ENCODE data around the gene HLTF.
A peak's percentile ranks its signal among the peaks of the same experiment; 100 is the strongest.
"Not testable (repeated sequence)": the region's sequence is repeated elsewhere in the genome, so short reads cannot be mapped to it uniquely, and the experiment has no call there.

The HLTF gene, protein sequence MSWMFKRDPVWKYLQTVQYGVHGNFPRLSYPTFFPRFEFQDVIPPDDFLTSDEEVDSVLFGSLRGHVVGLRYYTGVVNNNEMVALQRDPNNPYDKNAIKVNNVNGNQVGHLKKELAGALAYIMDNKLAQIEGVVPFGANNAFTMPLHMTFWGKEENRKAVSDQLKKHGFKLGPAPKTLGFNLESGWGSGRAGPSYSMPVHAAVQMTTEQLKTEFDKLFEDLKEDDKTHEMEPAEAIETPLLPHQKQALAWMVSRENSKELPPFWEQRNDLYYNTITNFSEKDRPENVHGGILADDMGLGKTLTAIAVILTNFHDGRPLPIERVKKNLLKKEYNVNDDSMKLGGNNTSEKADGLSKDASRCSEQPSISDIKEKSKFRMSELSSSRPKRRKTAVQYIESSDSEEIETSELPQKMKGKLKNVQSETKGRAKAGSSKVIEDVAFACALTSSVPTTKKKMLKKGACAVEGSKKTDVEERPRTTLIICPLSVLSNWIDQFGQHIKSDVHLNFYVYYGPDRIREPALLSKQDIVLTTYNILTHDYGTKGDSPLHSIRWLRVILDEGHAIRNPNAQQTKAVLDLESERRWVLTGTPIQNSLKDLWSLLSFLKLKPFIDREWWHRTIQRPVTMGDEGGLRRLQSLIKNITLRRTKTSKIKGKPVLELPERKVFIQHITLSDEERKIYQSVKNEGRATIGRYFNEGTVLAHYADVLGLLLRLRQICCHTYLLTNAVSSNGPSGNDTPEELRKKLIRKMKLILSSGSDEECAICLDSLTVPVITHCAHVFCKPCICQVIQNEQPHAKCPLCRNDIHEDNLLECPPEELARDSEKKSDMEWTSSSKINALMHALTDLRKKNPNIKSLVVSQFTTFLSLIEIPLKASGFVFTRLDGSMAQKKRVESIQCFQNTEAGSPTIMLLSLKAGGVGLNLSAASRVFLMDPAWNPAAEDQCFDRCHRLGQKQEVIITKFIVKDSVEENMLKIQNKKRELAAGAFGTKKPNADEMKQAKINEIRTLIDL
- 25.5 reads per million, percentile 52 among the genes with 10 or more reads in this experiment for total RNA-seq

DNA sequence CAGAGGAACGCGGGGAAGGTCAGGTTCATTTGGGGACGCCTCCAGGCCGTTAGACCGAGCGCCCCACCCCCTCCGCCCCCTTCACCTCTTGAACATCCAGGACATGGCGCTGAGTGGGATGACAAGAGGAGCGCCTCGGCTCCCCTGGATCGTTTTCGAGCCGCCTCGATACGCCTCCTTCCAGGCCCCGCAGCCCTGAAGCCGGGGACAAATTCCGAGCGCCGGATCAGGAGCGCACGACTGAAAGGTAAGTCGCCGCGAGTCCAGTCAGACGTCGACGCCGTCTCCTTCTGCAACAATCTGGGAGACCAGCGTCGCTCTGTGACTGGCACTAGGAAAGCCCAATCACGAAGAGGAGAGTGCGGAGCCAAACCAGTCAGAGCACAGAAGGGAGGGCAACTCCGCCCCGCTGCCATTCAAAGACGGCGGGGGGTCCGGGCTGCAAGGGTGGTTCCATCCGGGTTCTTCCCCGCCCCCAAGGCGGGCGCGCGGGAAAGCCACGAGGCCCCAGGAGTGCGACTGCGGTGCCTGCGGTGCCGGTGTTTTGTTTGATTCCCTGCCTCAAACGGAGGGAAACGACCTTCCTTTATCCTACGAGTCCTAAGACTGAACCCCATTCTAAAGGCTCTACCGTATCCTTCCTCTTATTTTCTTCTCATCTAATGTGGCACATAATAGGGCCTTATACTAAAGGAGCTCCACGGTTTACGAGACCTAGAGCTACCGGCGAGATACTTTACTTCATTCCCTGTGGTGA, at the start of gene HLTF:
HLTF (minus strand) TSS at position 302 of the 757 bp plus-strand sequence; CDS start at position 105, 197 bp downstream.
- DNase-seq, result peak; percentile 86

GRCh38 chr3:149134575-149134974, 48.2 kb upstream of the HLTF start:
- no peak for DNase-seq

GRCh38 chr3:149131589-149131988, 45.3 kb upstream of the HLTF start:
- DNase-seq, result no peak

DNA sequence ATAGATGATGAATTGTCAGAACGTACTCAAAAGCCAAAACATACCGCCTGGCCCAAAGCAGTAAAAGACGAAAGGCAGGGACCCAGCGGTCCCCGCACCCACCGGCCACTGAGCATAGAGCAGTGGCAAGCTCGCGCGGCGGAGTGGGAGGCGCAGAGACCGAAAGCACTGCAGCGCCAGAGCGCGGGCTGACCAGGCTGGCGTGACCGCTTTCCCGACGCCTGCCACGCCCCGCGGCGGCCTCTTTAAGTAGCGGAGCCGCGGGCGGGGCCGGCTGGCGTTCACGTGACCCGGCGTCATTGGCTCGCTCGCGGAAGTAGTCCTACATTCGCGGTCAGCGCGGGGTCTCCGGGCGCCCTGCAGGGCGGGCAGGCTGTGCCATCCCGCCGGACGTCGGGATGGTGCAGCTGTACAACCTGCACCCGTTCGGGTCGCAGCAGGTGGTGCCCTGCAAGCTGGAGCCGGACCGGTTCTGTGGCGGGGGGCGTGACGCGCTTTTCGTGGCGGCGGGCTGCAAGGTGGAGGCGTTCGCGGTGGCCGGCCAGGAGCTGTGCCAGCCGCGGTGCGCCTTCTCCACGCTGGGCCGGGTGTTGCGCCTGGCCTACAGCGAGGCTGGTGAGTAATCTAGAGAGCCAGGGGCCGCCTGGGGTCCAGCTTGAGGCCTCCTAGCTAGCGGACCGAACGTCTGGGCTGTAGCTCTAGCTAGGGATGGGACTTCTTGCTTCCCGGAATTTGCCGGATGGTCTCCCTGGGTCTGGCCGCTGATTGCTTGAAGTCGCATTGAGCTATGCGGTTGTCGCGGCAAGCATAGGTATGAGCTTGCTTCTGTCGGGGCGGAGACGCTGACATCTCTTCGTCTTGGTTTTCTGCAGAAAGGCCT, 43.2 kb upstream of the HLTF start, which contains the start of gene HPS3:
HPS3 (plus strand) TSS at position 313 of the 880 bp plus-strand sequence; CDS start at position 399, 86 bp downstream.
- DNase-seq, result peak; percentile 77

DNA sequence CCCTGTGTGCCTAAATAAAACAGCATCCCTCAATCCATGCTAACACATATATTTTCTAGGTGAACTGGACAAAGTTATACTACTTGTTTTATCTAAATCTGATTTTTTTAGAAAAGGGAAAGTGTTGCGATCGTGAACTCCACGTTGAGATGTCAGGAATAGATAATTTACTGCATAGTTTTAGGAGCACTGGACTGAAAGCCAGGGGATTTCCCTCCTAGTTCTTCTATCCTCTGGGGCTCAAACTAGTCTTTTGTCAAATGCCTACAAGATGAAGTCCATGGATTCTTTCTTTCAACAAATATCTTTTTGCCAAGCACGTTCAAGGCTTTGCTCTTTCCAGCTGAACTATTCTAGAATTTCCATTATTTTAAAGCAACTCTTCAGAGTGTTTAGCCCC, 42.5 kb upstream of the HLTF start:
- DNase-seq, result no peak

- DNase-seq, result no peak
Measured at GRCh38 chr3:149122721-149123578, 36.6 kb upstream of the HLTF start.

GRCh38 chr3:149120051-149120972, 34.0 kb upstream of the HLTF start:
- peak; percentile 12 for DNase-seq

DNA sequence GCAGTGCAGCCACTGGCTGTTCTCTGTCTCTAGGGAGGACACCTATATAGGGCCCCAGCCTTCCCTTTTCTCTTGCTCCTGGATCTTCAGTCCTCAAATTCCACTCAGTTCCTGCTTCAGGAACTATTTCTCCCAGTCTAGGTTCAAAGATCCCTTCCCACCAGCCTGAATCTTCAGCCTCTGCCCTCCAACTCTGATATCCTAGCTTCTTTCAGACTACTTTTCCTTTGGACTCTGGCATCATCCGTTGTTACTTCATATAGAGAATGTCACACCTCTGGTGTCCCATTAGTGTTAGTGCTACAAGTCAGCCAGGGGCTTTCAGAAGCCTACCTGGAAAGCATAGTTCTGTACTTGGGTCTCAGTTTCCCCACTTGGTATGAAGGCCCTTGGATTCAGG, 33.1 kb upstream of the HLTF start:
- DNase-seq, result no peak

DNA sequence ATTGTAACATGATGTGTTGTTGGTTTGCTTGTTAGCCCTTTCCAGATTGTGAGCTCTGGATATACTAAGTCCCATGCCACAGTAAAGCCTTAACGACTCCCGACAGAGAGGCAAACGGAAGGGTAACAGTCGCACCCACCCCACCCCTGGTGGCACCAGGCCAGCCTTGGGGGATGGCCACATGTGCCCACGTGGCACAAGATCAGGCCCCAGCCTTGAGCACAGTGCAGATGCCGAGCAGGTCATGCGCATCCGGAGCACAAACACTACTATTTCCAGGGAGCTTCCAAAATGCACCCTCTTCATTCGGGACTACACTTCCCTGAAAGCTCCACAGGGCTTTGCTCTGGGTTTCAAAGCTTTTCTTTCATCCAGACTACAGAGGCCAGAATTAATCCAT, 32.4 kb upstream of the HLTF start:
- DNase-seq, result no peak

GRCh38 chr3:149115114-149115513, 28.8 kb upstream of the HLTF start:
- no peak for DNase-seq

DNA sequence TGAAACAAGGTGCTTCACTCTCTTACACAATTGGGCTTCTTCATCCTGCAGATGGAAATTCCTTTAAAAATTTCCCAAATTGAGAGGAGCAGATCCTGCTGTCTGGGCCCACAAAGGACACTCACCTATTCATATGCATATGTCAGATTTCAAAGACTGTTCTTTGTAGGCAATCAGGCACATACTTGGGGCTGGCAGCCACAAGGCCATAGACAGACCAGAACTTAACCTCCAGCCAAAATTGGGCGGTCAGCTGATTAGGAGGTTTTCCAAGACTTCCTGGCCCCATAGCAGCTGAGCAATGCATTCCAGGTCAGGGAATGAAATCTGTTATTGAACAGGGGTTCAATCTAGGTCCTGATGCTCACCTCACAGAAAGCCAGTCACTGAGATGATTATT, 28.1 kb upstream of the HLTF start:
- DNase-seq, result no peak

DNA sequence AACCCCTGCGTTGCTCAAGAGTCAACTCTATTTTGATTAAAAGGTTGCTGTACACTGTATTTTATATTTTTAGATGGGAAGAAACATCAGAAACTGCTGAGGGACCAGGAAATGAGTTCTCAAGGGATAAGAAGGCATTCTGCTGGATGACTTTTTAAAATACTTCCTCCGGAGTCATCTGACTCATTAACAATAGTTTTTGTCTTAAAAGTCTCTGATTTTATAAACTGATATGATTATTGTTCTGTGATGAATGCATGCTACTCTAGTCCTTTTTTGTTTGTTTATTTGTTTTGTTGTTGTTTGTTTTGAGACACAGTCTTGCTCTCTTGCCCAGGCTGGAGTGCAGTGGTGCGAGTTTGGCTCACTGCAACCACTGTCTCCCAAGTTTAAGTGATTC, 18.2 kb upstream of the HLTF start:
- DNase-seq, result no peak

- no peak for DNase-seq
Measured at GRCh38 chr3:149101641-149102040, 15.3 kb upstream of the HLTF start.

DNA sequence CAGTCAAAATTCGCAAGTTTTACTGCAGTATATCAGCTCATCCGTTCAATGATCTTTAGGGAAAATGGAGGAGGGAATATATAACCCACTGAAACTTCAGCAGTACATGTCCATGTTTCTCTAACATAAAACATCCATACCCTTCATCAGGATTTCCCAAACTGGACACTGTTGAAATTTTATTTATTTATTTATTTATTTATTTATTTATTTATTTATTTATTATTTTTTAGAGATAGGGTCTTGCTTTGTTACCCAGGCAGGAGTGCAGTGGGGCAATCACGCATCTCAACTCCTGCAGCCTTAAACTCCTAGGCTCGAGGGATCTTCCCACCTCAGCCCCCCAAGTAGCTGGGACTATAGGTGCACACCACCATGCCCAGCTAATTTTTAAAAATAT, 14.8 kb upstream of the HLTF start:
- no peak for DNase-seq

GRCh38 chr3:149097987-149098386, 11.7 kb upstream of the HLTF start:
- DNase-seq, result not testable (repeated sequence)

DNA sequence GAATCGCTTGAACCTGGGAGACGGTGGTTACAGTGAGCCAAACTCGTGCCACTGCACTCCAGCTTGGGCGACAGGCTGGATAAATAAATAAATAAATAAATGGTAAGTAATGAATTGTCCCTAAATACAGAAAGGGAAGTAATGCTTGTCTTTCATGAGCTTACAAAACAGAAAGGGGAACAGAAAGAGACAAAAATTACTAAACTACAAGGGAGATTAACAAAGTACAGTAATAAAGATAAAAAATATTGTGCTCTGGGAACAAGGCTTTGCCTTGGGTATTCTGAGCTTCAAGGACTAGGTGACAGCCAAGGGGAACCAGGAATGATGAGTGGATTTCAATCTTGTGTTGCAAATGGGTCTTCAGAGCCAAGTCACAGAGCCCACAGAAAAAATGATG, 9.2 kb upstream of the HLTF start:
- no peak for DNase-seq

DNA sequence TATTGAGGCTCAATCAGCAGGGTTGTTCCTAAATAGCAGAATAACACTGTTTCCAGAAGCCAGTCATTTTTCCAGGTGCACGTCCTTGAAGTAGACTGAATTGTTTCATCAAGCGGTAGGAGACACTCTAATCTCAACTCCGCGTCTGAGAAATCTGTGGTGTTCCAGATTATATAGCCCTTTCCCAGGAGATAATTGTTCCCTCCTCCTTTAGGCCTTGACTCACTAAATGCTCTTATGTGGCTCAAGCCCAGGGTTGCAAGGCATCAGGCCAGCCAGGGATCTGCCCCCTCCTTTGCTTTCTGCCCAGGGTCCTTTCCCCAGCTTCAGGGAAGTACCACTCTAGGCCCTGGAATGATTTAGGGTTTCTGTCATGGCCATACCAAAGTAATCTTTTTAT, 5.7 kb upstream of the HLTF start:
- DNase-seq, result no peak

DNA sequence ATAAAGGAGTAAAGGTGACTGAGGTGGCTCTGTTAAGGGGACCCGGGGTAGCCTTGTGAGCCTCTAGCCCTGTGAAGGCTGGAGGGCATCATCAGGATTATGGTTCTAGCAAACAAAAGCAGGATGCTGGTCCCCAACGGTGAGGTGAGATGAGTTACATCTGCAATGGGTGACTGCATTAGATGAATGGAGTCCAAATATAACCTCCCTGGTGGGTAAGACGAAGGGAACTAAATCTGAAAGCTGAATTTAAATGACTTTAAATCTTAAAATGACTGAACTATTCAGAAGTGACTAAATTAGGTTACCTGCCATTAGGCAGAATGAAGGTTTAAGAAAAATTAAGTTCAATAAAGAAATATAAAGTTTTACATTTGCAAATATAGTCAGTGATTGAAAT, 4.6 kb upstream of the HLTF start:
- no peak for DNase-seq

- DNase-seq, result no peak
Measured at GRCh38 chr3:149090461-149090860, 4.1 kb upstream of the HLTF start.

Measured in effector CD4-positive, alpha-beta T cell (primary cell).